Panc1 (cell line): ENCODE data around the gene DES.

ENCODE experiments used
- CTCF ChIP-seq: fragments of 450-650 bp; IDR thresholded peaks from 2 replicates; pipeline ENCODE4 v1.5.1; 2017; ENCODE audit warnings: mild to moderate bottlenecking
- POLR2AphosphoS5 ChIP-seq: IDR thresholded peaks from 2 replicates; pipeline ENCODE4 v1.6.1; 2012; ENCODE audit warnings: mild to moderate bottlenecking, low read depth, low read length, moderate library complexity
- REST ChIP-seq, 2 experiments: IDR thresholded peaks; 2 replicates each; pipeline ENCODE4 v1.6.1; 2011 to 2012; ENCODE audit warnings: low read depth in 2 of 2, control low read depth in 1 of 2, low read length in 1 of 2, mild to moderate bottlenecking in 1 of 2, moderate library complexity in 1 of 2; ENCODE audit not compliant: insufficient read depth in 1 of 2
- SIN3A ChIP-seq: IDR thresholded peaks from 2 replicates; pipeline ENCODE4 v1.6.1; 2012; ENCODE audit warnings: low read depth, mild to moderate bottlenecking, low read length, moderate library complexity, borderline replicate concordance; ENCODE audit not compliant: insufficient read depth

GRCh38 chr2:219465659-219466561 lies 47.7 kb downstream of the DES start:
- TF ChIP-seq POLR2AphosphoS5: no peak
- TF ChIP-seq CTCF: no peak
- TF ChIP-seq REST (IDR thresholded peaks at IDR 0.05; ENCODE audit: insufficient read depth in 1 of 2, low read depth in 2 of 2, low read length in 1 of 2): no peak
- no peak for TF ChIP-seq SIN3A
